ENCODE measurements around the gene GALNT2.

DNA sequence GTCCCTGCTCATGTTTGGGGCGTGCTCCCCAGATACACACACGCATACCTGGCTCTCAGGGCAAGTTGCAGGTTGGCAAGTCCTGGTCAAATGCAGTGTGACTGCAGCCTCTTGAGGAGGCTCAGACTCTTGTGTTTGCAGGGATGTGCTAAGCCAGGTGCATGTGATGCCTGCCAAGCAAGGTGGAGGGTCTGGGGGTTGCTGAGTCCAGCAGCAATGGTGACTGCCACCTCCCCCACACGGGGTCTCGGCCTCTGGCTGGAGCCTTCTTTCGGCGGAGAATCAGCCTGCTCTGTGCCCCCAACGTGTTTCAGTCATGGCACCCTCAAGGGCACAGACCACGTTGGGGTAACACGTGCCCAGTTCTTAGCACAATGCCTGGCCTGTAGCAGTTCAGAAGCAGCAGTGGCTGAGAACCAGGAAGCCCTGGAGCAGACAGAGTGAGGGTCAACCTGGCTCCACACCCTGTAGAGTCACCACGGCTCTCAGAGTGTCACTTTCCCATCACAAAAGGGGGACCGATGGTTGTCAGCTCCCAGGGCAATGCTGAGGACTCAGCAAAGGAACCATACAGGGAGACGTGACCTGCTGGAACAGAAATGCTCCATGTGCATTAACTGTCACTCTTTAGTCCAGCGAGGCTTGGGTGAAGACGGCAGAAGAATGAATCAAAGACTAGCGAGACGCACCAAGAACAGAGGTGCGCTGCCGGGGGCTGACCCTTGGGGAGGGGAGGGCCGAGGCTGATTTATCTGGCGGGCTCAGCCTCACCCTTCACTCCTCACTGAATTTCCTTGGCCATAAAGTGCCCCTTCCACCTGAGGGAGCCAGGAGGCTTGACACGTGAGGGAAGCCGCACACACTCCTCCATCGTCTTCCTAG is 250.1 kb downstream of the GALNT2 start:
- TF ChIP-seq POLR2AphosphoS5 (IDR thresholded peaks at IDR 0.05; ENCODE audit: borderline replicate concordance, low read depth, low read length), result no peak
- no peak for TF ChIP-seq EZH2 (IDR thresholded peaks at IDR 0.05)
- TF ChIP-seq FOXP2 (optimal IDR thresholded peaks at IDR 0.05; ENCODE audit: control extremely low read depth, extremely low read length, insufficient read depth), result no peak
